Measurements from ENCODE around the gene RAF1. TPM values are rescaled to one million over a fixed set of nuclear protein-coding genes. Genes with fewer than 3 reads are reported as not detected.

Gene RAF1
- total and polyA plus RNA-seq, 2 donors (not counting 3 experiments of a cell fraction or from before 2014, with no cell fraction given) = 73.8 to 86.2 TPM

DNA sequence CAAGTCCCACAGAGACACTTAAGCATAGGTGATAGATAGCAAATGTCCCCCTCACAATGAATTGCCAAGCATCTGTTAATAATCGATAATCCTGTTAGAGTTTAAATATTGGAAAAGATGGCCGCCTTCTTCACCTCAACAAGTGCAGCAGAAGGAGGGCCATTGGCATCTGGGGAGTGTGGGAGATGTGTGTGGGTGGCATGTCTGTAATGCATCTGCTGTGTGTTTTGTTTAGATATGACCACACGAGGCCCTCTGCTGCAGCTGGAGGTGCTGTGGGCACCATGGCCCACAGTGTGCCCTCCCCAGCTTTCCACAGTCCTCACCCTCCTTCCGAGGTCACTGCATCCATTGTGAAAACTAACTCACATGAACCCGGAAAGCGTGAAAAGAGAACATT, 94.1 kb downstream of the RAF1 start:
- DNase-seq (ENCODE audit: low read depth, low spot score) = no peak
- Histone ChIP-seq H3K27ac (ENCODE audit: insufficient read depth, low read depth, low read length) (no peak overlapping the region), H3K36me3 (ENCODE audit: control insufficient read depth in 2 of 2, extremely low read depth in 1 of 2, insufficient read depth in 2 of 2, low read length in 2 of 2) (peaks cover 22 to 33% of the 10 kb centered on the region in 2 experiments), H3K79me2 (ENCODE audit: control insufficient read depth, insufficient read depth, low read length) (peaks cover 37% of the 10 kb centered on the region), H3K9me1 (replicated peaks; ENCODE audit: control insufficient read depth, extremely low read depth, insufficient read depth, low read length) (no peaks in the 10 kb centered on the region), H3K9me3 (replicated peaks; ENCODE audit: control insufficient read depth, insufficient read depth, low read length) (no peaks in the 10 kb centered on the region), H2AFZ (ENCODE audit: low read depth, low read length) (no peak overlapping the region), H3K4me3 (replicated peaks in 1 of 3; ENCODE audit: insufficient read depth in 1 of 3, low read depth in 1 of 3, low read length in 3 of 3) (no peak overlapping the region), H3K27me3 (ENCODE audit: control insufficient read depth in 2 of 2, insufficient read depth in 2 of 2, low read length in 2 of 2) (no peaks in the 10 kb centered on the region), H4K20me1 (replicated peaks; ENCODE audit: control insufficient read depth, extremely low read depth, insufficient read depth, low read length) (peaks cover 3% of the 10 kb centered on the region), H3K4me1 (ENCODE audit: control insufficient read depth, extremely low read depth, insufficient read depth, low read length) (no peaks in the 10 kb centered on the region), H3K4me2 (ENCODE audit: insufficient read depth, low read length) (no peak overlapping the region), H3K9ac (replicated peaks; ENCODE audit: extremely low read depth, insufficient read depth, low read length) (no peak overlapping the region)
- ChIA-PET POLR2A (no interaction called here), CTCF (interaction anchor here (1.9 kb wide), 1 partner anchor 9 kb away, joined by 6 read pairs; no protein-coding TSS in a partner anchor)
- FAIRE-seq = no peak
- intact Hi-C loops (cut with micrococcal nuclease) (no loop called here), dilution Hi-C loops (cut with MboI; ENCODE audit: extremely low pct_ligation_motif_present, low sequenced_read_pairs) (no loop called here)
- BruUV-seq (replicated peaks) = no TSS peak
- TF ChIP-seq POLR2AphosphoS5 (IDR thresholded peaks at IDR 0.05; ENCODE audit: insufficient read depth, low read depth, low read length) (no peak), FOS (IDR thresholded peaks at IDR 0.05; ENCODE audit: borderline replicate concordance, insufficient read depth, low read length) (no peak)

DNA sequence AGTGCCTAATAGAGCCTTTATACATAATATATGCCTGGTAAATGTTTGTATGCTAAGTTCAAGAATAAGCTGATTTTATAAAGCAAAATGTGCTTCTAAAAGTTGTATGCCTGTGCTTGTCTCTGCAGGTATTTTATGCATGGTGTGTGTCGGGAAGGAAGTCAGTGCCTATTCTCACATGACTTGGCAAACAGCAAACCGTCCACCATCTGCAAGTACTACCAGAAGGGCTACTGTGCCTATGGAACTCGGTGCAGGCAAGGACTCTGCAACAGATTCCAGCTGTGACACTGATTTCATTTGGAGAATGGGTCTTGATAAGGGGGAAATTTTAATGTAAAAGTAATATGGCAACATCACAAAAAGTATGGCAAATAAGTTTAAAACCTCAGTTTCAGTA, 95.2 kb downstream of the RAF1 start:
- H3K9ac ChIP-seq (replicated peaks; ENCODE audit: extremely low read depth, insufficient read depth, low read length) = no peak overlapping the region
- no TSS peak for BruUV-seq (replicated peaks)
- peaks cover 21 to 23% of the 10 kb centered on the region in 2 experiments for H3K36me3 ChIP-seq (ENCODE audit: control insufficient read depth in 2 of 2, extremely low read depth in 1 of 2, insufficient read depth in 2 of 2, low read length in 2 of 2)
- intact Hi-C loops (cut with micrococcal nuclease) = no loop called here
- no peaks in the 10 kb centered on the region for H3K9me3 ChIP-seq (replicated peaks; ENCODE audit: control insufficient read depth, insufficient read depth, low read length)
- FAIRE-seq (no peak), DNase-seq (ENCODE audit: low read depth, low spot score) (no peak)
- no peak overlapping the region for H3K27ac ChIP-seq (ENCODE audit: insufficient read depth, low read depth, low read length)
- H2AFZ ChIP-seq (ENCODE audit: low read depth, low read length) = no peak overlapping the region
- peaks cover 48% of the 10 kb centered on the region for H3K79me2 ChIP-seq (ENCODE audit: control insufficient read depth, insufficient read depth, low read length)
- peaks cover 3% of the 10 kb centered on the region for H4K20me1 ChIP-seq (replicated peaks; ENCODE audit: control insufficient read depth, extremely low read depth, insufficient read depth, low read length)
- H3K4me3 ChIP-seq (replicated peaks in 1 of 3; ENCODE audit: insufficient read depth in 1 of 3, low read depth in 1 of 3, low read length in 3 of 3) = no peak overlapping the region
- POLR2A ChIA-PET = no interaction called here
- H3K4me2 ChIP-seq (ENCODE audit: insufficient read depth, low read length) = no peak overlapping the region
- TF ChIP-seq POLR2A (IDR thresholded peaks at IDR 0.05; ENCODE audit: low read depth, low read length) (no peak), GATA2 (IDR thresholded peaks at IDR 0.05; ENCODE audit: insufficient read depth, insufficient read length, low read depth, low read length) (no peak), JUN (IDR thresholded peaks at IDR 0.05; ENCODE audit: borderline replicate concordance, insufficient read depth, insufficient read length, low read depth) (no peak), CTCF (IDR thresholded peaks at IDR 0.05; ENCODE audit: extremely low read depth in 1 of 2, insufficient read depth in 1 of 2, low read depth in 1 of 2, low read length in 2 of 2) (no peak), FOS (IDR thresholded peaks at IDR 0.05; ENCODE audit: borderline replicate concordance, insufficient read depth, low read length) (no peak), POLR2AphosphoS5 (IDR thresholded peaks at IDR 0.05; ENCODE audit: insufficient read depth, low read depth, low read length) (no peak), MYC (IDR thresholded peaks at IDR 0.05; ENCODE audit: low read depth, low read length) (no peak), EZH2 (IDR thresholded peaks at IDR 0.05; ENCODE audit: borderline replicate concordance, low read depth, low read length, severe bottlenecking) (no peak)
- TF ChIP-seq, protein P1, sequence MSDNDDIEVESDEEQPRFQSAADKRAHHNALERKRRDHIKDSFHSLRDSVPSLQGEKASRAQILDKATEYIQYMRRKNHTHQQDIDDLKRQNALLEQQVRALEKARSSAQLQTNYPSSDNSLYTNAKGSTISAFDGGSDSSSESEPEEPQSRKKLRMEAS (IDR thresholded peaks at IDR 0.05; ENCODE audit: insufficient read depth, insufficient read length) = no peak
- CTCF ChIA-PET = interaction anchor here (0.9 kb wide), 2 partner anchors 10 to 21 kb away, joined by 3 to 5 read pairs; no protein-coding TSS in a partner anchor
- H3K9me1 ChIP-seq (replicated peaks; ENCODE audit: control insufficient read depth, extremely low read depth, insufficient read depth, low read length) = no peaks in the 10 kb centered on the region
- dilution Hi-C loops (cut with MboI; ENCODE audit: extremely low pct_ligation_motif_present, low sequenced_read_pairs) = no loop called here
- no peaks in the 10 kb centered on the region for H3K27me3 ChIP-seq (ENCODE audit: control insufficient read depth in 2 of 2, insufficient read depth in 2 of 2, low read length in 2 of 2)
- no peaks in the 10 kb centered on the region for H3K4me1 ChIP-seq (ENCODE audit: control insufficient read depth, extremely low read depth, insufficient read depth, low read length)

Measured in endothelial cell of umbilical vein (primary cell).